H1 (cell line): Measurements from ENCODE around the gene TASP1. TPM values are rescaled to one million over a fixed set of nuclear protein-coding genes. Genes with fewer than 3 reads are reported as not detected.

Experiments used
- CTCF ChIA-PET: fragments of 300-600 bp; sonication (Branson Sonifier 250); formaldehyde crosslinking; loops from one replicate; lab custom pipeline; 2021; ENCODE audit not compliant: partially characterized antibody; lab: Charles Lee
- POLR2A ChIA-PET: fragments of 300-600 bp; sonication (Branson Sonifier 250); formaldehyde crosslinking; loops from one replicate; lab custom pipeline; 2021; ENCODE audit warnings: inconsistent platforms; ENCODE audit not compliant: partially characterized antibody; lab: Charles Lee
- DNase-seq, 2 experiments: peaks; one replicate each; pipeline versions ENCODE4 v3.0.0 to v3.0.0-alpha.2; 2010 to 2022; ENCODE audit warnings: low spot score in 2 of 2, low read depth in 1 of 2, mixed read lengths in 1 of 2
- FAIRE-seq: peaks from 2 replicates; lab custom pipeline; 2011; peaks lifted over from hg19 to GRCh38; lab: Jason Lieb, UNC
- H2AFZ ChIP-seq: 2 replicates; pipeline ENCODE4 v1.8.1; 2012; ENCODE audit warnings: low read length, inconsistent platforms
- H2AK5ac ChIP-seq: 2 replicates; pipeline ENCODE4 v1.6.1; 2013; ENCODE audit warnings: low read depth, low read length
- H2BK120ac ChIP-seq: replicated peaks from 2 replicates; pipeline ENCODE3; 2013; ENCODE audit warnings: low read depth, low read length, inconsistent platforms
- H2BK12ac ChIP-seq: 2 replicates; pipeline ENCODE4 v1.6.1; 2013; ENCODE audit warnings: low read depth, low read length
- H2BK15ac ChIP-seq: 2 replicates; pipeline ENCODE4 v1.6.1; 2013; ENCODE audit warnings: low read length
- H2BK20ac ChIP-seq: 2 replicates; pipeline ENCODE4 v1.6.1; 2013; ENCODE audit warnings: low read length
- H2BK5ac ChIP-seq: 2 replicates; pipeline ENCODE4 v1.6.1; 2013; ENCODE audit warnings: low read depth, low read length
- H3K14ac ChIP-seq: 2 replicates; pipeline ENCODE4 v1.6.1; 2013; ENCODE audit warnings: inconsistent platforms; ENCODE audit not compliant: insufficient read length
- H3K18ac ChIP-seq: 2 replicates; pipeline ENCODE4 v1.6.1; 2013; ENCODE audit warnings: low read length; ENCODE audit errors: extremely low read depth
- H3K23ac ChIP-seq: 2 replicates; pipeline ENCODE4 v1.6.1; 2013; ENCODE audit warnings: inconsistent platforms; ENCODE audit not compliant: insufficient read length
- H3K23me2 ChIP-seq: 2 replicates; pipeline ENCODE4 v1.6.1; 2013; ENCODE audit warnings: low read depth, low read length
- H3K27ac ChIP-seq: 2 replicates; pipeline ENCODE4 v1.6.1; 2011; ENCODE audit warnings: low read depth, low read length, inconsistent platforms
- H3K27me3 ChIP-seq, 4 experiments: replicated peaks in 1 of 4; 1 replicate in 1 of 4; 2 replicates in 3 of 4; pipeline versions ENCODE4 v1.6.1 to v1.8.1; 2011 to 2013; ENCODE audit warnings: low read length in 3 of 4, mild to moderate bottlenecking in 3 of 4, inconsistent platforms in 2 of 4, mixed read lengths in 2 of 4, moderate library complexity in 1 of 4; ENCODE audit not compliant: control insufficient read depth in 3 of 4, insufficient read depth in 3 of 4; ENCODE audit errors: extremely low read depth in 1 of 4
- H3K36me3 ChIP-seq, 4 experiments: 2 replicates each; pipeline versions ENCODE4 v1.6.1 to v1.8.1; 2011 to 2013; ENCODE audit warnings: mild to moderate bottlenecking in 4 of 4, low read length in 3 of 4, moderate library complexity in 2 of 4, control low read depth in 1 of 4, inconsistent platforms in 1 of 4; ENCODE audit not compliant: insufficient read depth in 4 of 4, control insufficient read depth in 2 of 4
- H3K4ac ChIP-seq: replicated peaks from 2 replicates; pipeline ENCODE3; 2013; ENCODE audit warnings: low read length, low read depth, mixed read lengths, inconsistent platforms; ENCODE audit not compliant: insufficient read length
- H3K4me1 ChIP-seq, 4 experiments: replicated peaks in 1 of 4; 1 replicate in 1 of 4; 2 replicates in 3 of 4; pipeline versions ENCODE4 v1.6.1 to v1.8.1; 2011 to 2013; ENCODE audit warnings: low read length in 3 of 4, inconsistent platforms in 2 of 4, mixed read lengths in 1 of 4; ENCODE audit not compliant: insufficient read depth in 4 of 4, control insufficient read depth in 3 of 4
- H3K4me2 ChIP-seq, 2 experiments: 2 replicates each; pipeline versions ENCODE4 v1.6.1 to v1.8.1; 2011 to 2013; ENCODE audit warnings: low read depth in 2 of 2, low read length in 2 of 2, control low read depth in 1 of 2, inconsistent platforms in 1 of 2, mild to moderate bottlenecking in 1 of 2; ENCODE audit not compliant: insufficient read depth in 1 of 2
- H3K4me3 ChIP-seq, 4 experiments: fragments of 200-600, 300-600 bp in 1 of 4; sonication (generic), shearing (Covaris generic), sonication (Bioruptor Twin) in 1 of 4; 2 replicates each; pipeline versions ENCODE4 v1.5.1 to v1.8.1; 2011 to 2016; ENCODE audit warnings: low read length in 4 of 4, low read depth in 3 of 4, control low read depth in 2 of 4, inconsistent platforms in 2 of 4, mild to moderate bottlenecking in 2 of 4, mixed read lengths in 1 of 4, moderate library complexity in 1 of 4; ENCODE audit not compliant: insufficient read depth in 2 of 4; ENCODE audit errors: extremely low read depth in 1 of 4
- H3K56ac ChIP-seq: replicated peaks from 2 replicates; pipeline ENCODE3; 2013; ENCODE audit warnings: low read depth, mild to moderate bottlenecking, mixed read lengths, low read length, inconsistent platforms; ENCODE audit not compliant: insufficient read length
- H3K79me1 ChIP-seq: 2 replicates; pipeline ENCODE4 v1.6.1; 2013; ENCODE audit warnings: low read depth, low read length, control low read depth
- H3K79me2 ChIP-seq, 2 experiments: 2 replicates each; pipeline versions ENCODE4 v1.6.1 to v1.8.1; 2012 to 2013; ENCODE audit warnings: low read length in 2 of 2, mild to moderate bottlenecking in 2 of 2, inconsistent platforms in 1 of 2; ENCODE audit not compliant: insufficient read depth in 2 of 2, control insufficient read depth in 1 of 2
- H3K9ac ChIP-seq, 4 experiments: replicated peaks in 1 of 4; 1 replicate in 1 of 4; 2 replicates in 3 of 4; pipeline versions ENCODE4 v1.6.1 to v1.8.1; 2011 to 2013; ENCODE audit warnings: low read depth in 3 of 4, low read length in 3 of 4, control low read depth in 2 of 4, mild to moderate bottlenecking in 2 of 4, moderate library complexity in 2 of 4, inconsistent platforms in 1 of 4; ENCODE audit errors: extremely low read depth in 1 of 4
- H3K9me3 ChIP-seq, 2 experiments: 2 replicates each; pipeline versions ENCODE4 v1.6.1 to v1.8.1; 2012 to 2013; ENCODE audit warnings: mild to moderate bottlenecking in 2 of 2, moderate library complexity in 2 of 2, control low read depth in 1 of 2, inconsistent platforms in 1 of 2, low read depth in 1 of 2, low read length in 1 of 2, mixed read lengths in 1 of 2; ENCODE audit not compliant: insufficient read depth in 2 of 2
- H4K20me1 ChIP-seq, 2 experiments: replicated peaks in 1 of 2; 2 replicates each; pipeline versions ENCODE3 to v1.8.1; 2011 to 2013; ENCODE audit warnings: inconsistent platforms in 2 of 2, low read length in 2 of 2, mild to moderate bottlenecking in 1 of 2; ENCODE audit not compliant: insufficient read depth in 2 of 2, control insufficient read depth in 1 of 2
- H4K5ac ChIP-seq: 2 replicates; pipeline ENCODE4 v1.6.1; 2013; ENCODE audit warnings: low read length, low read depth, mixed read lengths, inconsistent platforms; ENCODE audit not compliant: insufficient read length
- H4K8ac ChIP-seq: 2 replicates; pipeline ENCODE4 v1.8.0; 2013; ENCODE audit warnings: mild to moderate bottlenecking, moderate library complexity, low read length, inconsistent platforms; ENCODE audit not compliant: insufficient read depth; ENCODE audit errors: extremely low read depth
- H4K91ac ChIP-seq: replicated peaks from 2 replicates; pipeline ENCODE3; 2013; ENCODE audit warnings: low read length, mixed read lengths, inconsistent platforms; ENCODE audit not compliant: insufficient read length
- ASH2L ChIP-seq: fragments of 200-600, 300-600 bp; sonication (generic); IDR thresholded peaks from one replicate; pipeline ENCODE4 v1.7.1; 2017; ENCODE audit warnings: low read length
- BCL11A ChIP-seq, 2 experiments: IDR thresholded peaks; one replicate each; pipeline ENCODE4 v1.6.1; 2011; ENCODE audit warnings: low read depth in 2 of 2, low read length in 2 of 2, mild to moderate bottlenecking in 2 of 2
- BRCA1 ChIP-seq: IDR thresholded peaks from 2 replicates; pipeline ENCODE4 v1.6.1; 2012; ENCODE audit warnings: low read depth, low read length, improper control_type of control experiment
- CEBPB ChIP-seq: IDR thresholded peaks from 2 replicates; pipeline ENCODE4 v1.6.1; 2012; ENCODE audit warnings: low read depth, low read length
- CTBP2 ChIP-seq: IDR thresholded peaks from 2 replicates; pipeline ENCODE4 v1.7.0; 2011; ENCODE audit warnings: borderline replicate concordance, mild to moderate bottlenecking, moderate library complexity, mixed read lengths, low read length; ENCODE audit not compliant: insufficient read depth, insufficient read length
- KDM1A ChIP-seq: fragments of 200-600, 300-600 bp; sonication (generic); IDR thresholded peaks from 2 replicates; pipeline ENCODE4 v1.7.1; 2016; ENCODE audit warnings: mild to moderate bottlenecking, low read length, borderline replicate concordance
- NRF1 ChIP-seq: IDR thresholded peaks from 2 replicates; pipeline ENCODE4 v1.6.1; 2011; ENCODE audit warnings: mild to moderate bottlenecking, low read depth, low read length, improper control_type of control experiment
- POU5F1 ChIP-seq: IDR thresholded peaks from 2 replicates; pipeline ENCODE4 v1.6.1; 2011; ENCODE audit warnings: low read depth, mild to moderate bottlenecking, low read length, moderate library complexity
- RBBP5 ChIP-seq: IDR thresholded peaks from 2 replicates; pipeline ENCODE4 v1.7.1; 2012; ENCODE audit warnings: low read depth, mild to moderate bottlenecking, inconsistent platforms, low read length, moderate library complexity, borderline replicate concordance
- RXRA ChIP-seq: IDR thresholded peaks from 2 replicates; pipeline ENCODE4 v1.6.1; 2011; ENCODE audit warnings: low read depth, mild to moderate bottlenecking, low read length, moderate library complexity; ENCODE audit not compliant: insufficient read depth
- SAP30 ChIP-seq: fragments of 300-600 bp; sonication (generic); IDR thresholded peaks from 2 replicates; pipeline ENCODE4 v1.7.1; 2012; ENCODE audit warnings: low read length, moderate library complexity, mild to moderate bottlenecking, inconsistent platforms; ENCODE audit not compliant: insufficient read depth, insufficient replicate concordance
- SIN3A ChIP-seq, 2 experiments: IDR thresholded peaks in 1 of 2; conservative IDR thresholded peaks in 1 of 2; 2 replicates each; pipeline ENCODE4 v1.6.1; 2011 to 2012; ENCODE audit warnings: low read length in 2 of 2, improper control_type of control experiment in 1 of 2, low read depth in 1 of 2, mild to moderate bottlenecking in 1 of 2
- SP1 ChIP-seq: IDR thresholded peaks from 2 replicates; pipeline ENCODE4 v1.6.1; 2011; ENCODE audit warnings: low read depth, low read length
- SUZ12 ChIP-seq: fragments of 200-600 bp; sonication (generic); IDR thresholded peaks from 2 replicates; pipeline ENCODE4 v1.6.1; 2012; ENCODE audit warnings: mild to moderate bottlenecking, inconsistent platforms, low read length, moderate library complexity, mixed read lengths
- TEAD4 ChIP-seq: IDR thresholded peaks from 2 replicates; pipeline ENCODE4 v1.6.1; 2012; ENCODE audit warnings: low read depth, low read length, inconsistent platforms, mixed read lengths
- WGBS, 2 experiments: shearing (Covaris generic) in 1 of 2; methylation state at CpG; one replicate each; pipeline versions ENCODE4 v1.1.6 to v1.1.7; 2013 to 2015; ENCODE audit warnings: low lambda C conversion rate in 2 of 2, mixed read lengths in 2 of 2, inconsistent platforms in 1 of 2, low coverage in 1 of 2, missing lambda C conversion rate in 1 of 2; ENCODE audit not compliant: insufficient replicate concordance in 2 of 2, insufficient coverage in 1 of 2, insufficient read length in 1 of 2; ENCODE audit errors: extremely low coverage in 1 of 2, missing lambda C conversion rate in 1 of 2; 5-methylcytosine and 5-hydroxymethylcytosine counted together
- polyA plus RNA-seq, 7 experiments: library from polyadenylated mRNA; depleted of rRNA in 3 of 7; stranded (reverse) in 5 of 7; unstranded in 2 of 7; fragments of >200 nt in 5 of 7; fragments of 200-250 nt in 2 of 7; gene quantifications; 1 replicate in 5 of 7; 2 replicates in 1 of 7; 4 replicates in 1 of 7; pipeline versions ENCODE4 v1.2.1 to v1.2.3, GENCODE V29; 2011 to 2013; ENCODE audit warnings: missing spikeins in 2 of 7, mixed read lengths in 2 of 7
- total RNA-seq: library from RNA; stranded (reverse); fragmentation: NEBNext Ultra II Directional; extraction: Animal tissue kit (Norgen Biotek cat#: 25700); gene quantifications from 2 replicates; pipeline ENCODE4 v1.2.1, GENCODE V29; 2021

The TASP1 gene
- total and polyA plus RNA-seq, 2 of the 8 experiments (the other 6 are each of a cell fraction or from before 2014, with no cell fraction given), result 4.5 to 10.9 TPM

DNA sequence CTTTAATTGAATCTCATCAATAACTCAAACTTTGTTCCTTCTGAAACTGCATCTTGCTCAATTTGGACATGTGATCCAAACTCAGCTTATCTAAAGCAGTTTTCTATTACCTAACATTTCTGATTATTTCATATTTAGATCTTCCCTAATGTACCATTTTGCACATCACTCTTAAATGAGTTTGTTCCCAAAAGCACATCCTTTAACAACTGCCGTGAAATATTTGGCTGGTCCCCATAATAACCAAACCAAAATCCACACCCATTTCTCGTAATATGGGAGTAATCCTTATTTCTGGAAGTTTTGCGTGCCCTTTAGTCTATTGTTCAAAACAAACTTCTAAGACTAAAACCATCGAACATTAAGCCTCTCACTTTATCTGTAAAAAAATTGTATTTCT, 94.9 kb downstream of the TASP1 start:
- H3K27ac ChIP-seq, result no peak overlapping the region
- no peak for TF ChIP-seq SAP30
- TF ChIP-seq NRF1, result no peak
- TF ChIP-seq SIN3A (conservative IDR thresholded peaks at IDR 0.05 in 1 of 2, IDR thresholded peaks at IDR 0.05 in 1 of 2; ENCODE audit: low read depth in 1 of 2, low read length in 2 of 2), result no peak
- no peak for TF ChIP-seq RXRA
- TF ChIP-seq CEBPB, result no peak
- no peak for TF ChIP-seq POU5F1
- TF ChIP-seq BRCA1, result no peak
- TF ChIP-seq BCL11A (IDR thresholded peaks at IDR 0.05; ENCODE audit: low read depth in 2 of 2, low read length in 2 of 2), result no peak
- TF ChIP-seq SP1, result no peak
- no peak for TF ChIP-seq KDM1A
- no peak for TF ChIP-seq CTBP2
- TF ChIP-seq RBBP5, result no peak
- TF ChIP-seq TEAD4, result no peak
- TF ChIP-seq ASH2L, result no peak
- TF ChIP-seq SUZ12, result no peak
- TF ChIP-seq, all 59 proteins: peak for 0
- Histone ChIP-seq H3K18ac (no peak overlapping the region), H3K79me1 (no peaks in the 10 kb centered on the region), H4K8ac (no peak overlapping the region), H2BK5ac (no peak overlapping the region), H4K5ac (no peak overlapping the region), H3K4me1 (no peaks in the 10 kb centered on the region), H3K9me3 (no peaks in the 10 kb centered on the region), H2BK20ac (no peak overlapping the region), H3K36me3 (no peaks in the 10 kb centered on the region), H3K56ac (no peak overlapping the region), H4K91ac (no peak overlapping the region), H3K23ac (no peak overlapping the region), H3K27me3 (no peaks in the 10 kb centered on the region), H4K20me1 (no peaks in the 10 kb centered on the region), H3K79me2 (no peaks in the 10 kb centered on the region), H3K4me3 (no peak overlapping the region), H3K23me2 (no peaks in the 10 kb centered on the region), H3K4me2 (no peak overlapping the region), H2AK5ac (no peak overlapping the region), H3K9ac (no peak overlapping the region), H3K4ac (no peak overlapping the region), H2AFZ (no peak overlapping the region), H3K14ac (no peak overlapping the region), H2BK15ac (no peak overlapping the region), H2BK12ac (no peak overlapping the region), H2BK120ac (no peak overlapping the region)
- DNase-seq (no peak), FAIRE-seq (no peak)
- CTCF ChIA-PET, result interaction anchor here (4.5 to 6.6 kb wide), 2 partner anchors 83 to 222 kb away, joined by 52 to 120 read pairs; no protein-coding TSS in a partner anchor
- POLR2A ChIA-PET, result no interaction called here
- WGBS, 2 experiments, result 94% methylated on average over 4 of the region's 4 CpGs; no CpG with 5 or more reads in 1 of the 2 experiments
